Measurements from ENCODE around the gene HHIPL1. TPM values are rescaled to one million over a fixed set of nuclear protein-coding genes. Genes with fewer than 3 reads are reported as not detected.

Gene HHIPL1
- total RNA-seq, 2 donors from 2014 or later: 3.0 to 3.4 TPM

GRCh38 chr14:99649219-99649618 lies 4.3 kb downstream of the HHIPL1 start:
- no peak overlapping the region for H3K4me3 ChIP-seq (ENCODE audit: low read length)
- no peaks in the 10 kb centered on the region for H3K36me3 ChIP-seq (ENCODE audit: control insufficient read depth, insufficient read depth, low read length)
- no peak for TF ChIP-seq CTCF (conservative IDR thresholded peaks at IDR 0.05)
- H3K27ac ChIP-seq (ENCODE audit: low read depth, low read length): no peak overlapping the region
- H3K4me1 Mint-ChIP-seq: no peaks in the 10 kb centered on the region
- H3K4me3 Mint-ChIP-seq: no peak overlapping the region
- no peaks in the 10 kb centered on the region for H3K36me3 Mint-ChIP-seq (ENCODE audit: low read depth)
- WGBS, 2 experiments (ENCODE audit: insufficient coverage in 1 of 2, insufficient read length in 1 of 2): 86 to 88% methylated on average over 6 to 8 of the region's 8 CpGs
- peaks cover 19% of the 10 kb centered on the region for H3K27me3 ChIP-seq (ENCODE audit: control insufficient read depth, insufficient read depth, low read length, poor library complexity, severe bottlenecking)
- H3K9me3 Mint-ChIP-seq: no peaks in the 10 kb centered on the region
- H3K9me3 ChIP-seq (ENCODE audit: control insufficient read depth, low read length): no peaks in the 10 kb centered on the region
- DNase-seq: no peak
- no peak overlapping the region for H3K9ac ChIP-seq (ENCODE audit: extremely low read depth, low read length, poor library complexity, severe bottlenecking)
- peaks cover 2% of the 10 kb centered on the region for H3K4me1 ChIP-seq (ENCODE audit: control insufficient read depth, insufficient read depth, low read length)
- no peak overlapping the region for H3K27ac Mint-ChIP-seq
- peaks cover 14% of the 10 kb centered on the region for H3K27me3 Mint-ChIP-seq (ENCODE audit: insufficient read depth)

- Histone ChIP-seq H3K27ac (ENCODE audit: low read depth, low read length) (no peak overlapping the region), H3K27me3 (ENCODE audit: control insufficient read depth, insufficient read depth, low read length, poor library complexity, severe bottlenecking) (peaks cover 15% of the 10 kb centered on the region), H3K9ac (ENCODE audit: extremely low read depth, low read length, poor library complexity, severe bottlenecking) (no peak overlapping the region), H3K36me3 (ENCODE audit: control insufficient read depth, insufficient read depth, low read length) (no peaks in the 10 kb centered on the region), H3K9me3 (ENCODE audit: control insufficient read depth, low read length) (no peaks in the 10 kb centered on the region), H3K4me3 (ENCODE audit: low read length) (no peak overlapping the region), H3K4me1 (ENCODE audit: control insufficient read depth, insufficient read depth, low read length) (peaks cover 2% of the 10 kb centered on the region)
- no peak for TF ChIP-seq CTCF (conservative IDR thresholded peaks at IDR 0.05)
- DNase-seq: no peak
- H3K4me3 Mint-ChIP-seq: no peak overlapping the region
- H3K27ac Mint-ChIP-seq: no peak overlapping the region
- H3K9me3 Mint-ChIP-seq: no peaks in the 10 kb centered on the region
- WGBS, 2 experiments (ENCODE audit: insufficient coverage in 1 of 2, insufficient read length in 1 of 2): 95 to 97% methylated on average over 4 to 8 of the region's 8 CpGs
- H3K27me3 Mint-ChIP-seq (ENCODE audit: insufficient read depth): peaks cover 13% of the 10 kb centered on the region
- H3K4me1 Mint-ChIP-seq: no peaks in the 10 kb centered on the region
- no peaks in the 10 kb centered on the region for H3K36me3 Mint-ChIP-seq (ENCODE audit: low read depth)
These were observed 4.7 kb downstream of the HHIPL1 start for GRCh38 chr14:99649643-99650042.

DNA sequence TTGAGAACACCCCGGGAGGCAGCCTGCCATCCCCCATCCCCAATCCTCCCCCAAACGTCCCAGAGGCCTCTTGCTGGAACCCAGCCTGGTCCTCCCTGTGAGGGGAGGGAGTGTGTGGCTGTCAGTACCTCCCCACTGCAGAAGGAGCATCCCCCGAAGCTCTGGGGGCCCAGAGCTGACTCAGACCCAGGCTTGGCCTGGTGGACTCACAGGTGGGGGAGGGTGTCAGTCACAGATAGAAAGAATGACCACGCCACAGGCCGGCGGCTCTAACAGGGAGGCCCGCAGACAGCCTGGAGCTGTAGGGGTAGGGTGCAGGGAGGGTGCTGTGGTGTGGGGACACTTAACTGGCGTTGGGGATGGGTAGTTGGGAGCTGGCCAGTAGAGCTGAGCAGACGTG lies 5.3 kb downstream of the HHIPL1 start:
- DNase-seq: no peak
- no peaks in the 10 kb centered on the region for H3K4me1 Mint-ChIP-seq
- Histone ChIP-seq H3K9me3 (ENCODE audit: control insufficient read depth, low read length) (no peaks in the 10 kb centered on the region), H3K27me3 (ENCODE audit: control insufficient read depth, insufficient read depth, low read length, poor library complexity, severe bottlenecking) (peaks cover 9% of the 10 kb centered on the region), H3K36me3 (ENCODE audit: control insufficient read depth, insufficient read depth, low read length) (no peaks in the 10 kb centered on the region), H3K9ac (ENCODE audit: extremely low read depth, low read length, poor library complexity, severe bottlenecking) (no peak overlapping the region), H3K27ac (ENCODE audit: low read depth, low read length) (no peak overlapping the region), H3K4me3 (ENCODE audit: low read length) (no peak overlapping the region), H3K4me1 (ENCODE audit: control insufficient read depth, insufficient read depth, low read length) (peaks cover 2% of the 10 kb centered on the region)
- H3K27me3 Mint-ChIP-seq (ENCODE audit: insufficient read depth): peaks cover 12% of the 10 kb centered on the region
- H3K9me3 Mint-ChIP-seq: no peaks in the 10 kb centered on the region
- H3K27ac Mint-ChIP-seq: no peak overlapping the region
- no peak for TF ChIP-seq CTCF (conservative IDR thresholded peaks at IDR 0.05)
- 88 to 93% methylated on average over 5 to 8 of the region's 9 CpGs for WGBS, 2 experiments (ENCODE audit: insufficient coverage in 1 of 2, insufficient read length in 1 of 2)
- H3K4me3 Mint-ChIP-seq: no peak overlapping the region
- H3K36me3 Mint-ChIP-seq (ENCODE audit: low read depth): no peaks in the 10 kb centered on the region
